Stimulated activated CD4-positive, alpha-beta T cell treated with anti-CD3 and anti-CD28 coated beads, Interleukin-2, amount 100 ng/mL, for 4 hours (primary cell): ENCODE measurements around the gene PNPLA7.
"Not testable (repeated sequence)": the region's sequence is repeated elsewhere in the genome, so short reads cannot be mapped to it uniquely, and the experiment has no call there.

Experiments
- DNase-seq: peaks from one replicate; pipeline ENCODE4 v3.0.0-alpha.2; 2020; ENCODE audit warnings: low read depth

Gene PNPLA7

DNA sequence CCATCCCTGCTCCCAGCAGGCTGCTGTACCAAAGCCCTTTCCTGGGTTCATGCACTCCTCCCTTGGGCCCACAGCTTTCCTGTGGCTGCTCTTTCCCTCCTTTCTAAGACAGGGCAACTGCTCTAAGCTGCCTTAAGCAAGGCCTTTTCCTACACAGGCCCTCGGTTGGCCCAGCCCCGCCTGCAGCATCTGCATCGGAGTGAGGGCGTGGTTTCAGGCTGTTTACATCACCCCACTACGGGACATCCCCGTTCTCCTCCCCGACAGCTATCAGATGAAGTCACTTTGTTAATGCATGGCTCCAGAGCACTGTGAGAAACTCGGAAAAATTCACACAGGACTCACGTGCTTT, 25.1 kb upstream of the PNPLA7 start:
- DNase-seq: no peak

DNA sequence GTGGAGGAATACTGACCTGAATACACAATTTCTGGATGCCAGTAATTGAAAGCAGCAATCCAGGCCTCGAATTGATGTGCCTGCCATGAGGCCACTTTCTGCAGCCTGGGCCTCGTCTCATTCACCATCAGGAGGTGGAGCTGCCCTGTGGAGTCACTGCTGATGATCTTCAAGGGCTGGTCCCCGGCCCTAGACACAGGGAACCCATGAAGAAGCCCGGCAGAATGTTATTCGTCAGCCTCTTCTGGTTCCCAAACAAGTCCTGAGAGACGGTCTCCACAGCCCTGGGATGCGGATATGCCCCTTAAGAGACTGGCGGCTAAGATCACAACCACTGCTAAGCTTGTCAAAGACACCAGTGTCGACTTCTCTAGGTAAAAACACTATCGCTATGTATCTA, 24.0 kb upstream of the PNPLA7 start:
- no peak for DNase-seq

DNA sequence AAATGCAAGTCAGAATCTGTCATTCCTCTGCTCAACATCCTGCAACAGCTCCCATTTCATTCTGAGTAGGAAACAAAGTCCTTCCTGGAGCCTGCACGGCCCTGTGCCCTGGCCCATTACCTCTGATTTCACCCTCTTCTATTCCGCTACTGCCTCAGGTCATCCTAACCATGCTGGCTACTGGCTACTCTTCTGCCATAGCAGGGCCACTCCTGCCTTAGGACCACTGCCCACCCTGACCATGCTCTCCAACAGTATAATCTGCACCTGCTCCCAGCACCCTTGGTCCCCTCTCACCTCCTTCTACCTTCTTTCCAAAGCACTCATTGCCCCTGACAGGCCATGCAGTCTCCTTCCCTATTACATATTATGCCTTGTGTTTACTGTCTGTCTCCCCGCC, 20.4 kb upstream of the PNPLA7 start:
- no peak for DNase-seq

DNA sequence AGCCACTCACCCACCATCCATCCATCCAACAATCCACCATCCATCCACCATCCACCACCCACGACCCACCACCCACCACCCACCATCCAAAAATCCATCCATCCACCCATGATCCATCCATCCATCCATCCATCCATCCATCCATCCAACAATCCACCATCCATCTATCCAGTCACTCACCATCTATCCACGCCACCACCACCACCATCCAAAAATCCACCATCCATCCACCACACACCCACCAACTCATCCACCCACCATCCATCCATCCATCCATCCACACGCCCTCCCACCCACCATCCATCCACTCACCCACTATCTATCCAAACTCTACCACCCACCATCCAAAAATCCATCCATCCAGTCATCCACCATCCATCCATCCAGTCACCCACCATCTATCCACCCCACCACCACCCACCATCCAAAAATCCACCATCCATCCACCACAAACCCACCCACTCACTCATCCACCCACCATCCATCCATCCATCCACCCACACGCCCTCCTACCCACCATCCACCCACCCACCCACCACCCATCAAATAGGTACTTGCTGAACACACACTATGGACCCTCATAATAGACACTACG, 19.5 kb upstream of the PNPLA7 start:
- no peak for DNase-seq

DNA sequence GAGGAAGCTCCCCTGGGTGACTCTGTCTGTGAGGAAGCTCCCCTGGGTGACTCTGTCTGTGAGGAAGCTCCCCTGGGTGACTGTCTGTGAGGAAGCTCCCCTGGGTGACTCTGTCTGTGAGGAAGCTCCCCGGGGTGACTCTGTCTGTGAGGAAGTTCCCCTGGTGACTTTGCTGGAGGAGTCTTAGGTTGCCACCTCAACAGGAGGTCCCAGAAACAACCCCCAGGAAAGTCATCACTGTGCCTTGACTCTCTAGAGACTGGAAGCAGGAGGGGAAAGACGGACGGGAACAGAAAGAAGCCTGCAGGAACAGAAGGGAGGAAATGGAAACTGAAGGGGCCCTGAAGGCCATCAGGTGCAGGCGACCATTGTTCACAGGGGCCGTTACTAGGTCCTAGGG, 18.2 kb upstream of the PNPLA7 start:
- DNase-seq: not testable (repeated sequence)

DNA sequence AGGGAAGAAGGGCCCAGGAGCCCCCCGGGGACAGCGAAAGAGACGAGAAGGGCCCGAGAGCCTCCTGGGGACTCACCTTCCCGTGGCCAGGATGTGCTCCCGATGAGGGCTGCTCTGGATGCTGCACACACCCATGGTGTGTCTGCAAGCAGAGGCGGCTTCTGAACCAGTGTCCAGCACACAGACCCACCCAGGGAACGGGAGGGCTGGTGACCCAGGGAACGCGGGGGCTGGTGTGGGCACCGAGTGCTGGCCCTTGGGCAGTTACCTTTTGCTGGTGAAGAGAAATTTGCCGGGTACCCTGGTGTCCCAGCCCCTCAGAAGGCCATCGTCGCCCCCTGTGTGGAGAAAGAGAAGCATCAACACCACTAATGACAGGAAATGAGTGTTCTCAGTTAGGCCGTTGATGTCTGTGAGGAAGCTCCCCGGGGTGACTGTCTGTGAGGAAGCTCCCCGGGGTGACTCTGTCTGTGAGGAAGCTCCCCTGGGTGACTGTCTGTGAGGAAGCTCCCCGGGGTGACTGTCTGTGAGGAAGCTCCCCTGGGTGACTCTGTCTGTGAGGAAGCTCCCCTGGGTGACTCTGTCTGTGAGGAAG, 14.7 kb upstream of the PNPLA7 start:
- no peak for DNase-seq

DNA sequence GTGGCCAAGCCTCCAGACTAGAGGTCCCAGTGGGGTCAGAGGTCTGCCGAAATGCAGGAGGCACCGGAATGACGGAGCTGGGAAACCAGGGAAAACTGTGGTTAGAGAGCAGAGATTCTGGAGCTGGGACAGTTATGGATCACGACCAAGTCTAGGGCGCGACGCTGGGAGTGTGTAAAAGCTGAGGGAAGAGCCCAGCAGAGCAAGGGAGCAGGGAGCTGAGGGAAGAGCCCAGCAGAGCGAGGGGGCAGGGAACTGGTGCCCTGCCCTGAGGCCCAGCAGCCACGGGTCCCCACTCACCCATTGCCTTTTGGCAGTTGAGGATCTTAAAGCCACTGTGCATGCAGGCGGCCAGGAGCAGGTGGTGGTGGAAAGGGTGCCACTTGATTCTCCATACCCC, 13.9 kb upstream of the PNPLA7 start:
- DNase-seq: no peak

DNA sequence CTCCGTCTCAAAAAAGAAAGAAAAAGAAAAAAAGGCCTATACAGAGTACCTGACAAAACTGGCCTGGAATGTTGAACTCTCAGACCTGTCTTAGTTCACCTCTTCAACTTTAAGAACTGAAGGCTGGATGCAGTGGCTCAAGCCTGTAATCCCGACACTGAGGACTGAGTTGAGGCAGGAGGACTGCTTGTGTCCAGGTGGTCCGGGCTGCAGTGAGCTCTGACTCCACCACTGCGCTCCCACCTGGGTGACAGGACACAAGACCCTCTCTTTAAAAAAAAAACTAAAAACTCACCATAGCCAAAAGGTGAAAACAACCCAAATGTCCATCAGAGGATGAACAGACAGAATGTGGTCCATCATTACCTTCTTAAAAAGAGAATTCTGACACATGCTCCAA, 7.9 kb upstream of the PNPLA7 start:
- no peak for DNase-seq

DNA sequence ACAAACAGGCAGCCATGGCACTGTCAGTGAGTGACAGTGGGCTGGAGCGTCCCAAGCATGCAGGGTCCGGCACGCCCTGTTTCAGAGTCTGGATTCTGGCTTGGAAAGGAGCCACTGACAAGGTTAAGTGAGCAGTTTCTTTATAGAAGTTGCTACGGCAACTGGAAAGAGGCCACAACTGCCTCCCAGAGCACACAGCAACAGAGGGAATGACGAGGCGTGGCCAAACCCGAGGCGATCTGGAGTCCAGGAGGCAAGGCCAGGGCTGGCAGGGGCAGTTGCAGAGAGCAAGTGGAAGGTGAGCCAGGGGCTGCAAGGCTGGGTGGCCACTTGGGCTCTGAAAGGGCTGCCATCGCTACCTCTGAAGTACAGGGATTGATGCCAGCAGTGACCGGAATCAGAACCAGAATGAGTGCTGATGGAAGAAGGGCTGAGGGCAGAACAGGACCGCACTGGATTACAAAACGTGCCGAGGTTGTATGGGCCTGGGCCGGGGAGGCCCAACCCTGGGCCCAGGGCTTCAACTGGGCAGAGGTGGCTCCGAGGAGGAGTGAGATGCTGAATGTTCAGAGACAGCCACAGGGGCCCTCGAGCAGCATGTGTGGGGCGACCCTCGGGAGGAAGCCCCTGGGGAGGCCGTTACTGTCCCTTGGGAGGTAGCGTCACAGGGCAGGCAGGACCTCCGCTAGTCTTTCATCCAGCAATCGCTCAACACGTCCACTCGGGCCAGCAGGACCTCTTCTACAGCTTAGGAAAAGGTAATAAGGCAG, 6.1 kb upstream of the PNPLA7 start:
- no peak for DNase-seq

DNA sequence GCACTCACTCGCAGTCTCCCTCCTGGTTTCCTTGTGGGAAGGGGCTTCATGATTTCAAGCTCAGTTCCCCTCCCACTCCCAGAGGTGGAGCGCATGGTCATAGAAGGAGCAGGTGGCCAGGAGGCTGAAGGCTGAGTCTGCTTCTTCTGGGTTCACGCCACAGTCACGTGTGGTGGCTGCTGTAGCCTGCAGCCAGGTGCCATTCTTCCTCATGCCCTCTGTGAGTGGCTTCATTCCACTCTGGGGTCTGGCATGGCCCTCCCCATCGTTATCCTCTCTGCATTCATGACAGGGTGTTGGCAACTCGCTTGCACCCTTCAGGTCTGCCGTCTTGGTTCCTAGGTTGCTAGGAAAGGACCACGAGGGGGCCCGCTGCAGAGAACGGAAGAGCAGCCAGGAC, 5.0 kb upstream of the PNPLA7 start:
- no peak for DNase-seq

DNA sequence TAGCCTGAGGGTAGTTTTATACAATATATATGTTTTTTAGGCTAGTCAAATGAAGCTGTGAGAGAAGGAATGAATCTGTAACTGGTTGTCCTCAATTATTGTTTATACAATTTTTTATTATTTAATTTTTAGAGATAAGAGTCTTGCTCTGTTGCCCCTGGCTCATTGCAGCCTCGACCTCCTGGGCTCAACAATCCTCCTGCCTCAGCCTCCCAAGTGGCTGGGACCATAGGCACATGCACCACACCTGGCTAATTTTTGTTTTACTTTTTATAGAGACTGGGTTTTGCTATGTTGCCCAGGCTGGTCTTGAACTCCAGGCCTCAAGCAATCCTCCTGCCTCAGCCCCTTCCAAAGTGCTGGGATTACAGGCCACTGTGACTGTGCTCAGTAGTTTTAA, 4.1 kb upstream of the PNPLA7 start:
- no peak for DNase-seq

DNA sequence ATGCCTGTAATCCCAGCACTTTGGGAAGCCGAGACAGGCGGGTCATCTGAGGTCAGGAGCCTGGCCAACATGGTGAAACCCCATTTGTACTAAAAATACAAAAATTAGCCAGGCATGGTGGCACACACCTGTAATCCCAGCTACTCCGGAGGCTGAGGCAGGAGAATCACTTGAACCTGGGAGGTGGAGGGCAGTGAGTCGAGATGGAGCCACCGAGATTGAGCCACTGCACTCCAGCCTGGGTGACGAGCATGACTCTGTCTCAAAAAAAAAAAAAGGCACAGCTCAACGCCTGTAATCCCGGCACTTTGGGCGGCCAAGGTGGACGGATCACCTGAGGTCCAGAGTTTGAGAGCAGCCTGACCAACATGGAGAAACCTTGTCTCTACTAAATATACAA, 3.5 kb upstream of the PNPLA7 start:
- not testable (repeated sequence) for DNase-seq

DNA sequence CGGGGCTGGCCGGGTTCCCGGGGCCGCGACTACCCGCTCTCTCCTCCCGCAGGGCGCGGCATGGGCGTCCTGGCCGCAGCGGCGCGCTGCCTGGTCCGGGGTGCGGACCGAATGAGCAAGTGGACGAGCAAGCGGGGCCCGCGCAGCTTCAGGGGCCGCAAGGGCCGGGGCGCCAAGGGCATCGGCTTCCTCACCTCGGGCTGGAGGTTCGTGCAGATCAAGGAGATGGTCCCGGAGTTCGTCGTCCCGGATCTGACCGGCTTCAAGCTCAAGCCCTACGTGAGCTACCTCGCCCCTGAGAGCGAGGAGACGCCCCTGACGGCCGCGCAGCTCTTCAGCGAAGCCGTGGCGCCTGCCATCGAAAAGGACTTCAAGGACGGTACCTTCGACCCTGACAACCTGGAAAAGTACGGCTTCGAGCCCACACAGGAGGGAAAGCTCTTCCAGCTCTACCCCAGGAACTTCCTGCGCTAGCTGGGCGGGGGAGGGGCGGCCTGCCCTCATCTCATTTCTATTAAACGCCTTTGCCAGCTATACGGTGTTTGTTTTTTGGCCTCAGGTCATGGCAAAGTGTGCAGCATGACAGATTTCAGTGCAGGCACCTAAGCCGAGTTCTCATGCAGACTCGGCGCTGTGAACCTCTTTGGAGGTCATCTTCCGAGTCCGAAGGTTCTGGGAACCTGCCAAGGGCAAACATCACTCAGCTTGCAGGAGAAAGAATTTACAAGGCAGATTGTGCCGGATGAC, 2.0 kb upstream of the PNPLA7 start:
- no peak for DNase-seq

DNA sequence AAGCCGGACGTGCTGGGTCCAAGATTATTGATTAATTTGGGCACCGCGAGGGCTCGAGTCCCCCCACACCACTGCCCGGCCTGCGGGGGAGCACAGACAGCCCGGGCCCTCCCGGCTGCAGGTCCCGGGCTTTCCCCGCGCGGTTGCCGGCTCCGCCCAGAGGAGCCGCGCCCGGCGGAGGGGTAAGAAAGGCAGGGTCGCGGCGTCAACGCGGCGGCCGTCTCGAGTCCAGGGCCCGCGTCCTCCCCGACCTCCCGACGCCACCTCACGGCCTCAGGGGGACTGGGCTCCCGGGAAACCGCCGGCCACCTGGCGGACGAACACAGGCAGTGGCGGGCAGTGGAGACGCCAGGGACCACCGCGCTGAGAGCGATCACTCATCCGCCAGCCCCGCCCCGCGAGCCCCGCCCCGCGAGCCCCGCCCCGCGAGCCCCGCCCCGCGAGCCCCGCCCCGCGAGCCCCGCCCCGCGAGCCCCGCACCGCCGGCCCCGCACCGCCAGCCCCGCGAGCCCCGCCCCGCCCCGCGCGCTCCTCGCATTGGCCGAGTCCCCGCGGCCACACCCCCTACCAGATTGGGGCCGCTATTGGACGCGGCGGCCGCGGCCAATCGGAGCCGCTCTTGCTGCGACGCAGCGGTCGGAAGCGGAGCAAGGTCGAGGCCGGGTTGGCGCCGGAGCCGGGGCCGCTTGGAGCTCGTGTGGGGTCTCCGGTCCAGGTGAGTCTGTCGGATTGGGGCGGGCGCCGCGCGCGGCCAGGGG, 1.2 kb upstream of the PNPLA7 start, which contains the start of gene MRPL41:
MRPL41 (plus strand) TSS at position 616 of the 758 bp plus-strand sequence. CDS start 203 bp downstream, outside the sequence.
- DNase-seq: peak; percentile 81

DNA sequence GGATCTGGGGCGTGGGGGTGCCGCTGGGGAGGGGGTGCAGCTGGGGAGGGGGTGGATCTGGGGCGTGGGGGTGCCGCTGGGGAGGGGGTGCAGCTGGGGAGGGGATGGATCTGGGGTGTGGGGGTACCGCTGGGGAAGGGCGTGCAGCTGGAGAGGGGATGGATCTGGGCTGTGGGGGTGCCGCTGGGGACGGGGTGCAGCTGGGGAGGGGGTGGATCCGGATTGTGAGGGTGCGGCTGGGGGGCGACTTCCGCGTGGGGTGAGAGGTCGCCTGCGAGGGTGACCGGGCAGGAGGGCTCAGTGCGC, 709 bp upstream of the PNPLA7 start:
- not testable (repeated sequence) for DNase-seq

DNA sequence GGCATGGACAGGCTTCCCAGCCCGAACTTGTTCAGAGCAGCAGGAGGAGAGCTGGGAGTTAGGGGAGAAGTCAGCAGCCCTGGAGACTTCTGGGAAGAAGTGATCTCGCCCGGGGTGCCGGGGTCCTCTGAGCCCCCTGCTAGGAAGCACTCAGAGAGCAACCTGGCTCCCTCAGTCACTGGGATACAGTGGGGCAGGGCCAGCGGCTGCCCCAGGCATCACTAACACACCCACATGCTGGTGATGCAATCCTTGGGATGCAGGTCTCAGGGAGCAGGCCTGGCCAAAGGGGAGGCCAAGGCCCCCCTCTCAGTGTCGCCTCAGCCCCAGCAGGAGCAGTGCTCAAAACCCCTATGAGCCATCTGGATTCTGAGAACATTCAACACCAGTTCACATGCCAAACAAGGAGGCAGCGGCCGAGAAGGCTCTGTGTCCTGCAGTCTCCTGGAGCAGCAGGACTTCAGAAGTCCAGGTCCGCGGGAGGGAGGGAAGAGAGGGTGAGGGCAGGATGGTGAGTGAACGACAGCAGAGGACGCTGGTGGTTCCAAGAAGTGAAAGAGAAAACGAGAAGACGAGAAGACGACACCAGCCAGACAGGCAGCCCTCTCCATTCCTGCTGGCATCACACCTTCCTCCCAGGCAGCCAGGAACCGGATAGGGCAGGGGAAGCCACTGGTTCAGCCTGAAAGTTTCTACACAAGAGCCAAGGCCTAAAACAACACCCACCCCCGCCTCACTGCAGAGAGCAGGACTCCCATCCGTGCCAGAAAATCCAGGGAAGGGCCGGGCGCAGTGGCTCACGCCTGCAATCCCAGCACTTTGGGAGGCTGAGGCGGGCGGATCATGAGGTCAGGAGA, 2.3 kb downstream of the PNPLA7 start:
- no peak for DNase-seq

DNA sequence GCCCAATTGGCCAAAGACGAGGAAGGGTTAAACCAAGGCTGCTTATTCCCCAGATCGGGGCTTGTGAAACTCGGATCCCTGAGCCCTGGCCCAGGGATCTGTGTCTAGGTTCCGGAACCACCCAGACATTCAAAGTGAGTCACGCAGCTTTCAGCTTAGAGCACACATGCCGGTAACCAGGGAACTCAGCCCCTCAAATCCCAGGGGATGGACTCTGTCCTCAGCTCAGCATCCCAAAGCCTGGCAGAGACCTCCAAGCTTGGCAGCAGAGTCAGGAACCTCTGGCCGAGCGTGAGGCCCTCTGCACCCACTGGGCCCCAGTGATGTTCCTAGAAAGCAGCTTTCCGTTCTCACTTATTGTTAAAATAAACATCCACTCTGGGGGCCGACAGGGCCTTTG, 5.1 kb downstream of the PNPLA7 start:
- DNase-seq: no peak

DNA sequence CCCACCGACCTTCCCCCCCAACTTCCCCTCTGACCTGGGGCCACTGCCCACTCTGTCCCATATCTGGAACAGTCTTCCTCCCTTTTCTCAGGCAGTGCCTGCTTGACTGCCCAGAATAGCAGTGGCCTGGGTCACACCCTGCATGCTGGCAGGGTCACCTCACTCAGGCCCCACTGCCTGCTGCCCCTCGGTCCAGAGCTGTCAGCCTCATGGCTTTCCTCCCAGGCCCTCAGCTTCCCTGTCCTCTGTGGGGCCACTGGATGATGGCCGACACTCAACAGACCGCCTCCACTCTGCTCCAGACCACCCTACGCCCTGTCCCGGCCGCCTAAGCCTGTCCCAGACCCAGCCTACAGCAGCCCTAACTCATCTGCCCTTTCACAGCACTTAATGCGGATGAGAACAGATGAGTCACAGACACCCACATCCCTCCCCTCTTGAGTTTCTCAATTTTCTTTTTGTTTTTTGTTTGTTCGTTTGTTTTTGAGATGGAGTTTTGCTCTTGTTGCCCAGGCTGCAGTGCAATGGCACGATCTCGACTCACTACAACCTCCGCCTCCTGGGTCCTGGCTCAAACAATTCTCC, 5.9 kb downstream of the PNPLA7 start:
- no peak for DNase-seq

DNA sequence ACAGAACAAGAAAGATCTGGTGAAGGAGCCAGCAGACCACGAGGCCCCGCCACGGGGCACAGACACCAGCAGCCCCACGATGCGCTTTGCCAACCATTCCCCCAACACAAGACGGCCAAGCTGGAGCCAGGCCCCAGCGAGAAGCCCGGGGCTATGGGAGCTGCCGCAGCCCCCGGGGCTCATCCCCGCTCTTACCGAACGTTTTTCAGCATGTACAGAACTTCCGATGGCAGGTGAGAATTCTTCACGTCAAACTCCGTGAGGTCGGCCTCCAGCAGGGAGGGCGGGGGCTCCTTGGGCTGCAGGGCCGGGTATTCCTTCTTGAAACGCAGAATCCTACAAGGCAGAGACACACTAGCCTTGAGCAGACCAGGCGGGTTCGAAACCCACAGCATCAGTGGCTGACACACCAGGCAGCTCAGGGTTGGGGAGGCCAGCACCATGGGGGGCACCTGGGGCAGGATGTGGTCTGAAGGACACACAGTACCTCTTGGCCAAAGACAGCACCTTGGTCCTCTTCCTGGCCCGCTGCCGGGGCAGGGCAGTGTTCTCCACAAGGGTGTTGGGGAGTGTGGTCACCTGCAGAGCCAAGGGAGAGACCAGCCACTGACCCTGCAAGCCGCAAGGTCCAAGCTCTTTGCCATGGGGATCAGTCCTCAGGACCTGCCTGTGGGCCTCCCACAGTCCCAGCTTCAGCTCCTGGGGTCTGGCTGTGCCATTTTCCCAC, 6.8 kb downstream of the PNPLA7 start:
- no peak for DNase-seq

DNA sequence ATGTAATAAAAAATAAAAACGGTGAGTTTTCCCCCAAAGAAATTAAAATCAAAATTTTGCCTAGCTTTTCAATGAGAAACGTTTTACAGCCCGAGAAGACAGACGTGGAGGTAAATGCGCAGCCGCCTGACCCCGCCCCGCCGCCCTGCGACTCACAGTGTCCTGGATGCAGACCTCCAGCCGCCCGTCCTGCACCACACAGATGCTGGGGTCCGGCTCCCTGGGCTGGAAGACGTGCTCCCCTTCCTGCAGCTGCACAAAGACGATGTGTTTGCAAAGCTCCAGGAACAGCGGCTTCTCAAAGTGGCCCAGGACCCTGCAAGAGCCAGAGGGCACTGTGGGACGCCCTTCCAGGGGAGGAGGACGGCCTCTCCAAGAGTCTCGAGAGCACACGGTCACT, 7.7 kb downstream of the PNPLA7 start:
- DNase-seq: no peak
